ENCODE data around the gene C2CD4A.

C2CD4A gene

GRCh38 chr15:62060113-62060895 lies 6.5 kb upstream of the C2CD4A start, which contains the start of gene VPS13C:
Gene VPS13C (minus strand): TSS chr15:62060447. CDS start chr15:62060374, 73 bp downstream.
- peak; percentile 91 for DNase-seq

DNA sequence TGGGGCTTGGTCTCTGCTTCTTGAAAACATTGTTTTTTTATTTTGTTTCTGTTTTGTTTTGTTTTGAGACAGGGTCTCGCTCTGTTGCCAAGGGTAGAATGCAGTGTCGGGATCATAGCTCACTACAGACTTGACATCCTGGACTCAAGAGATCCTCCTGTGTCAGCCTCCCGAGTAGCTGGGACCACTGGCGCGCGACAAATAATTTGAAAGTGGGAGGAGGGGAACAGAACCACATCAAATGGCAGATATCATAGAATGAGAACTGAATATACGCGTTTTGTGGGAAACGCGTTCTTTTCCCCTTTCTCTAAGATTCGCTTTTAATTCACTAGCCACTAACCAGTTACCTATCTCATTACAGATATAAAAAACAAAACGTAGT lies 5.9 kb upstream of the C2CD4A start:
- no peak for DNase-seq

DNA sequence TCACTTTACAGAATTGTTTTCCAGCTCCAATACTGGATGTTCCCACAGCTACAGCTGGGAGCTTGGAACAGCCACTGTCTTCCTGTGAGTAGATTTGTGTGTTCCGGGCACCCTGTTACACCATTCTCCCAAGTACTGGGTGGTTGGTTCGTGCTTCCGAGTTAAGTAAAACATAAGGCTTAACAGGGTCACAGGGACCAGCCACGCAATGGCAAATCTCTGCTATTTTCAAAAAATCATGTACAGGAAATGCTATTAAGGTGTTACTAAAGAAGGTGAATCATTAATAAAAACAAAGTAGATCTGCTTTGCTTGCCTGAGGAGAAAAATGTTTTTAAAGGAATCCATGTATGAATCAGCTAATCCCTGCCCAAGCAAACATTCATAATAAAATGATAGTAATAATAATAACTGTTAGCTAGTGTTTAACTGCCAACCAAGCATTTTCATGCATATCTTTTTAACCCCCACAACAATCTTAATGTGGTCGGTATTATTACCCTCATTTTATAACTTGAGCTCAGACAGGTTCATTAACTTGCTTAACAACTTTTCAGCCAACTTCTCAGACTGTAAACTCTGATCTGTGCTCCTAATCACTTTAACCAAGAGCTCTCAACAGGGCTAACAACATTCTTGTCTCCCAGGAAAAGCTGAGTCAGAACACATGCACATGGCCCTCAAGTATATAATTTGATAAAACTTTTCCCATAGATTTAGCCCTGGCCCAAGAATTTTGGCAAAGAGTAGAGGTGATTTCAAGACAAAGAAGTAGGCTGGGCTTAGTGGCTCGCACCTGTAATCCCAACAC lies 2.7 kb upstream of the C2CD4A start:
- no peak for DNase-seq

- DNase-seq = peak; percentile 20
Measured at GRCh38 chr15:62067448-62068044, 769 bp downstream of the C2CD4A start.

DNA sequence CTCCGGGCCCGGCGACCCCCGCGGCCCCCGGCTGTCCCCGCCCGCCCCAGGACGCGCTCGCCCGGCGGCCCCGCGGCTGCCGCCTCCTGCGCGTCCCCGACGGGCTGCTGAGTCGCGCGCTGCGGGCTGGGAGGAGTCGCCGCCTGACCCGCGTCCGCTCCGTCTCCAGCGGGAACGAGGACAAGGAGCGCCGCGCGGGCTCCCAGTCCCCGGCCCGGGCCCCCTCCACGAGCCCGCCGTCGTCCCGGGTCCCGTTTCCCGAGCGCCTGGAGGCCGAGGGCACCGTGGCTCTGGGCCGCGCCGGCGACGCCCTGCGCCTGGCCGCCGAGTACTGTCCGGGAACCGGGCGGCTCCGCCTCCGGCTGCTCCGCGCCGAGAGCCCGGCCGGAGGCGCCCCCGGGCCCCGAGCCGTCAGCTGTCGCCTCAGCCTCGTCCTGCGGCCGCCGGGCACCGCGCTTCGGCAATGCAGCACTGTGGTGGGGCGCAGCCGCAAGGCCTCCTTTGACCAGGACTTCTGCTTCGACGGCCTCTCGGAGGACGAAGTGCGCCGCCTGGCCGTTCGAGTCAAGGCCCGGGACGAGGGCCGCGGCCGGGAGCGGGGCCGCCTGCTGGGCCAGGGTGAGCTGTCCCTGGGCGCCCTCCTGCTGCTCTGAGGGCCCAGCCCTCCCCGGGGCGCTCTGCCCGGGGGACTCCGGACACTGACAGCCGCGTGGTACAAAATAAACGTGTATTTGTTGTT lies 1.5 kb downstream of the C2CD4A start:
- peak; percentile 12 for DNase-seq

- no peak for DNase-seq
Measured at GRCh38 chr15:62068810-62069167, 2.0 kb downstream of the C2CD4A start.

DNA sequence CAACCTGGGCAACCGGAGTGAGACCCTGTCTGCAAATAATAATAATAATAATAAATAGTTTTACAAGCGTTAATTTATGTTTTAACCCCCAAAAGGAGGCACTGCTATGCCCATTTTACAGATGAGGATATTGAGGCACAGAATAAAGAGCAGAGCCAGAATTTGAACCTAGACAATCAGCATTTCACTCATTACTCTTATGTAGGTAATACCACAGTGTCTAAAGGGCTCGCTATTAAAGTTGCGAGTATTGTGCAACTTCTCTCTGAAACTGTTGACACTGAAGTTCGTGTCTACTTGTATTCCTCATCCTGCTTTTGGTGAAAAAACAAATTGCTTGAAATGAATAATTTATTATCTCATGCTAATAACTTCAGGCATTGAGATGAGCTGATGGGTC lies 2.8 kb downstream of the C2CD4A start:
- no peak for DNase-seq

- DNase-seq = no peak
Measured at GRCh38 chr15:62071711-62072308, 5.0 kb downstream of the C2CD4A start.

GRCh38 chr15:62075595-62076277 lies 9.0 kb downstream of the C2CD4A start:
- no peak for DNase-seq

GRCh38 chr15:62079594-62079993 lies 12.8 kb downstream of the C2CD4A start:
- no peak for DNase-seq

- no peak for DNase-seq
Measured at GRCh38 chr15:62083194-62084154, 16.7 kb downstream of the C2CD4A start.

GRCh38 chr15:62085740-62086139 lies 19.0 kb downstream of the C2CD4A start:
- no peak for DNase-seq

DNA sequence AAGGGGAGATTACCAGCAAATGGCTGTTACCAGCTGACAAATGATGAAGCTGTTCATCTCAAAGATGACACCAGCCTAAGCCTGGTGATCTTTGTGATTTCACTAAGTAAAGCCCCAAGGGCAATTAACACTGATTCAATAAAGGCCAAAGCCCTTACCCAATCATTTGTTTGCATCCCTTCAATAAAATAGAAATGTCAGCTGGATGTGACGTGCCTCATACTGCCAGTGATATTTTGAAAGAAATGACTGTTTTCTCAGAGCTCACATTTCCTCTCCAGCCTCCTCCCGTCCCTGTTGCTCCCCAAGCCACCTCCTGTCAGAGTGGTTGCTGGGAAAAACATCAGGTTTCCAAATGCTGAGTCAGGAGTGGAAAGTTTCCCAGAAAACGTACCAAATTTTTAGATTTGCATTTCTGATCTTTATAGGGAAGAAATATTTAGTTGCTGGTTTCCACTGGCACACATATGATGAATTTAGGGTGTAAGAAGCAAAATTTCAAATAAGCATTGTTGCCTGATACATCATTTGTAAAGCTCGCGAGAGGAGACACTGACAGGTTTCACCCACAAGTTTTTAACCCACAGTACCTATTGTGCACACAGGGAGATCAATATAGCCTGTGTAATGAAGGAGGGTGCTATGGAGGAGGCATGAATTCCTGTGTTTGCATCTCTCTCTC lies 21.0 kb downstream of the C2CD4A start:
- no peak for DNase-seq

DNA sequence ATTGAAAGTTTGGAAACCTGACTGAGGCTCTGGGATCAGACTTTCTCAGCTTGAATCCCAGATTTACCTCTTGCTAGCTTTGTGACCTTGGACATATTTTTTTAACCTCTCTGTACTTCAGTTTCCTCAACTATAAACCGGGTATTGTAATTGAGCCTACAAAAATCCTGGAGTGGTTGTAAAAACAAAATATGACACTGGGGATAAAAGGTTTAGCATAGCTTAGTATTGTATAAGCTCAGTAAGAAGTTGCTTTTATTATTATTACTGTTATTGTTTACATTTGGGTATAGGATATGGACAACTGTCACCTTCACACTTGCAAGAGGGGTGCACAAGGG lies 21.5 kb downstream of the C2CD4A start:
- no peak for DNase-seq

GRCh38 chr15:62089616-62090015 lies 22.8 kb downstream of the C2CD4A start:
- DNase-seq = no peak

- DNase-seq = no peak
Measured at GRCh38 chr15:62090988-62091387, 24.2 kb downstream of the C2CD4A start.

GRCh38 chr15:62093809-62094208 lies 27.0 kb downstream of the C2CD4A start:
- no peak for DNase-seq

DNA sequence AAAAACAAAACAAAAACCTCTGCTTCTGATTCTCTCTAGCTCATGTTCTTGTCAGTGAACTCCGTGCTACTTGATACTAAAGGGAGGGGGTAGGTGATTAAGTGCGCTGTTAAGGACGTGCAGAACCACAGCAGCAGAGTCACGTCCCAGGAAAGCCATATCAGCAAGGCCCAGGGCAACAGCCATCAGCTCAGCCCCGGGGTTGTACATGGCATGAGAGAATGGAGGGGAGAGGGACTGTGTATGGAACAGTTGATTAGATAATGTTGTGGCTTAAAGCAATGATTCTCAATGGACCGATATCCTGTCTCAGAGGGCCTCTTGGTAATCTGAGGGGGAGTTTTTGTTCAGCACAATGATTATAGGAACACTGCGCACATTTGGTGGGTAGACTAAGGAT lies 27.6 kb downstream of the C2CD4A start:
- no peak for DNase-seq

GRCh38 chr15:62099094-62099601 lies 32.4 kb downstream of the C2CD4A start:
- DNase-seq = no peak

- no peak for DNase-seq
Measured at GRCh38 chr15:62103431-62103830, 36.7 kb downstream of the C2CD4A start.
